GM23338 (cell line): ENCODE results near the gene EXOC6. TPM values are rescaled to one million over a fixed set of nuclear protein-coding genes. Genes with fewer than 3 reads are reported as not detected.

ENCODE experiments used
- CTCF ChIP-seq, 2 experiments: fragments of 200-600 bp in 1 of 2; sonication (generic) in 1 of 2; conservative IDR thresholded peaks; 2 replicates each; pipeline versions ENCODE4 v1.5.1 to v1.6.1; 2016 to 2017; ENCODE audit warnings: antibody characterized with exemption in 2 of 2, low read depth in 2 of 2, mild to moderate bottlenecking in 2 of 2, moderate library complexity in 1 of 2
- ETS1 ChIP-seq: IDR thresholded peaks from 2 replicates; pipeline ENCODE4 v1.6.1; 2016; ENCODE audit warnings: antibody characterized with exemption
- EZH2 ChIP-seq: fragments of 200-600 bp; sonication (generic); IDR thresholded peaks from one replicate; pipeline ENCODE4 v1.8.0; 2017; ENCODE audit warnings: antibody characterized with exemption, mild to moderate bottlenecking, low read depth; ENCODE audit not compliant: unreplicated experiment
- ZNF114 ChIP-seq: fragments of 250-450 bp; sonication (Bioruptor Pico); IDR thresholded peaks from 2 replicates; pipeline ENCODE4 v1.5.0; 2020; ENCODE audit warnings: mild to moderate bottlenecking, moderate library complexity
- ZNF331 ChIP-seq: fragments of 250-450 bp; sonication (Bioruptor Pico); IDR thresholded peaks from 2 replicates; pipeline ENCODE4 v1.5.0; 2020; ENCODE audit warnings: low read depth, mild to moderate bottlenecking, moderate library complexity
- ZNF462 ChIP-seq: fragments of 250-450 bp; sonication (Bioruptor Pico); IDR thresholded peaks from 2 replicates; pipeline ENCODE4 v1.5.0; 2020; ENCODE audit warnings: mild to moderate bottlenecking, moderate library complexity
- polyA plus RNA-seq: library from polyadenylated mRNA; unstranded; fragments of >200 nt; fragmentation: Nextera tagmentation; extraction: Ambion mirVana; gene quantifications from 2 replicates; pipeline ENCODE4 v1.2.1, GENCODE V29; 2016
- total RNA-seq: library from RNA; depleted of rRNA; stranded (reverse); fragments of >200 nt; shearing (Covaris generic); gene quantifications from 2 replicates; pipeline ENCODE4 v1.2.3, GENCODE V29; 2014

The EXOC6 gene
- total and polyA plus RNA-seq, 2 experiments from 2014 or later, result 5.0 to 6.0 TPM

GRCh38 chr10:92837456-92837855, 10.9 kb upstream of the EXOC6 start (continued):
- TF ChIP-seq ZNF462 (CRISPR knock-in tag) (no peak), CTCF (conservative IDR thresholded peaks at IDR 0.05; ENCODE audit: low read depth in 2 of 2) (no peak), ETS1 (no peak), ZNF114 (CRISPR knock-in tag) (no peak), ZNF331 (CRISPR knock-in tag) (no peak), EZH2 (no peak)
